22Rv1 (cell line): Measurements from ENCODE around the gene PSMD14.

Experiments used
- H3K27ac ChIP-seq: fragments of 450-650 bp; 2 replicates; pipeline ENCODE4 v1.5.1; 2017
- CTCF ChIP-seq: fragments of 450-650 bp; IDR thresholded peaks from 2 replicates; pipeline ENCODE4 v1.5.1; 2017; ENCODE audit warnings: mild to moderate bottlenecking
- ZFX ChIP-seq: fragments of 450-650 bp; IDR thresholded peaks from 2 replicates; pipeline ENCODE4 v1.6.1; 2017; ENCODE audit warnings: antibody characterized with exemption, borderline replicate concordance

The PSMD14 gene

GRCh38 chr2:161371869-161372268 lies 63.6 kb downstream of the PSMD14 start:
- TF ChIP-seq ZFX: no peak
- no peak for TF ChIP-seq CTCF
- no peak overlapping the region for H3K27ac ChIP-seq

GRCh38 chr2:161373942-161374341 lies 65.7 kb downstream of the PSMD14 start:
- TF ChIP-seq CTCF (no peak), ZFX (no peak)

GRCh38 chr2:161374446-161374845 lies 66.2 kb downstream of the PSMD14 start:
- TF ChIP-seq CTCF: no peak
- TF ChIP-seq ZFX: no peak
- H3K27ac ChIP-seq: no peak overlapping the region

More at GRCh38 chr2:161373942-161374341, 65.7 kb downstream of the PSMD14 start:
- no peak overlapping the region for H3K27ac ChIP-seq

GRCh38 chr2:161379740-161380139 lies 71.5 kb downstream of the PSMD14 start:
- TF ChIP-seq CTCF: no peak
- no peak for TF ChIP-seq ZFX
- H3K27ac ChIP-seq: no peak overlapping the region

- TF ChIP-seq ZFX (no peak), CTCF (no peak)
Observed at GRCh38 chr2:161381546-161381945, 73.3 kb downstream of the PSMD14 start.

GRCh38 chr2:161382747-161383146 lies 74.5 kb downstream of the PSMD14 start:
- TF ChIP-seq CTCF: no peak
- no peak for TF ChIP-seq ZFX
- H3K27ac ChIP-seq: no peak overlapping the region

More at GRCh38 chr2:161381546-161381945, 73.3 kb downstream of the PSMD14 start:
- H3K27ac ChIP-seq: no peak overlapping the region

- no peak for TF ChIP-seq ZFX
- TF ChIP-seq CTCF: no peak
- H3K27ac ChIP-seq: no peak overlapping the region
Observed at GRCh38 chr2:161384864-161385263, 76.6 kb downstream of the PSMD14 start.
